Measurements from ENCODE around the gene TUBB.

DNA sequence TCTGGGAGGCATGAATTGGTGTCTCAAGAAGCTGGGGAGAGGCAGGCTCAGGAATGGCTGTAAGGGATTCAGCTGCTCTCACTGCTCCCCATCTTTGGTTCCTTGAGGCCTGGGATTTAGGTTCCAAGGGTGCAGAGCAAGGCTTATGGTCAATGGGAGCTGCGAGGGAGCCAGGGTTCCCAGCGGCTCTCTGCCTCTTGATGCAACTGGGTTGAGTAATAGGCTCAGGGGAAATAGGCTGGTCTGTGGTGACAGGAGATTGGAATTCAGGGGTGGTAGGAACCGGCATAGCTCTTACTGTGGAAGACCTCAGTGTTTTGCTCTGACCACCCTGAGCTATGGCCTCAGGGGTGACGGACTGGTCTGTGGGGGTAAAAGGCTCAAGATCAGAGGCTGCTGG is 16.3 kb upstream of the TUBB start:
- no peak for TF ChIP-seq YY1 (IDR thresholded peaks at IDR 0.05; ENCODE audit: insufficient read depth, insufficient read length)
- TF ChIP-seq ZNF274 (IDR thresholded peaks at IDR 0.05; ENCODE audit: low read depth, low read length) = no peak
